MM.1S (cell line): ENCODE results near the gene PDE4B.
"Not testable (repeated sequence)": the region's sequence is repeated elsewhere in the genome, so short reads cannot be mapped to it uniquely, and the experiment has no call there.

Experiments
- DNase-seq: peaks from one replicate; pipeline ENCODE4 v3.0.0-alpha.2; 2015
- H2AFZ ChIP-seq: fragments of 300-600 bp; sonication (generic); 2 replicates; pipeline ENCODE4 v1.6.0; 2016; ENCODE audit warnings: antibody characterized with exemption, low read length
- H3F3A ChIP-seq: fragments of 300-600 bp; sonication (generic); 2 replicates; pipeline ENCODE4 v1.6.1; 2016; ENCODE audit warnings: mild to moderate bottlenecking, antibody characterized with exemption, low read length, moderate library complexity, mixed read lengths; ENCODE audit not compliant: insufficient read depth
- H3K27ac ChIP-seq: fragments of 300-600 bp; sonication (generic); 2 replicates; pipeline ENCODE4 v1.5.1; 2016; ENCODE audit warnings: mild to moderate bottlenecking, low read length
- H3K27me3 ChIP-seq: fragments of 300-600 bp; sonication (generic); replicated peaks from 2 replicates; pipeline ENCODE4 v1.6.0; 2016; ENCODE audit warnings: low read length; ENCODE audit not compliant: insufficient read depth
- H3K36me3 ChIP-seq: fragments of 300-600 bp; sonication (generic); replicated peaks from 2 replicates; pipeline ENCODE4 v1.6.1; 2016; ENCODE audit warnings: mild to moderate bottlenecking, low read length, mixed read lengths; ENCODE audit not compliant: insufficient read depth
- H3K4me1 ChIP-seq: fragments of 300-600 bp; sonication (generic); 2 replicates; pipeline ENCODE4 v1.6.1; 2016; ENCODE audit warnings: low read length, mixed read lengths
- H3K4me2 ChIP-seq: fragments of 300-600 bp; sonication (generic); 2 replicates; pipeline ENCODE4 v1.6.0; 2016; ENCODE audit warnings: low read depth, low read length
- H3K4me3 ChIP-seq: fragments of 300-600 bp; sonication (generic); 2 replicates; pipeline ENCODE4 v1.5.1; 2016; ENCODE audit warnings: low read length, mixed read lengths
- H3K79me2 ChIP-seq: fragments of 300-600 bp; sonication (generic); 2 replicates; pipeline ENCODE4 v1.6.1; 2016; ENCODE audit warnings: mixed run types, low read length, mixed read lengths
- H3K9ac ChIP-seq: fragments of 300-600 bp; sonication (generic); 2 replicates; pipeline ENCODE4 v1.6.1; 2016; ENCODE audit warnings: low read length, mixed read lengths
- H3K9me2 ChIP-seq: fragments of 300-600 bp; sonication (generic); replicated peaks from 2 replicates; pipeline ENCODE4 v1.6.1; 2016; ENCODE audit warnings: mild to moderate bottlenecking, low read length, mixed read lengths; ENCODE audit not compliant: insufficient read depth
- H3K9me3 ChIP-seq: fragments of 300-600 bp; sonication (generic); replicated peaks from 2 replicates; pipeline ENCODE4 v1.6.1; 2016; ENCODE audit warnings: mild to moderate bottlenecking, low read length, mixed read lengths; ENCODE audit not compliant: insufficient read depth
- H4K20me1 ChIP-seq: fragments of 300-600 bp; sonication (generic); 2 replicates; pipeline ENCODE4 v1.6.1; 2016; ENCODE audit warnings: mild to moderate bottlenecking, low read length, moderate library complexity, mixed read lengths; ENCODE audit not compliant: insufficient read depth
- EZH2 ChIP-seq: fragments of 300-600 bp; sonication (generic); optimal IDR thresholded peaks from 2 replicates; pipeline ENCODE3; 2017; ENCODE audit warnings: low read depth, mild to moderate bottlenecking, antibody characterized with exemption, low read length, mixed read lengths
- EZH2phosphoT487 ChIP-seq: fragments of 300-600 bp; sonication (generic); IDR thresholded peaks from 2 replicates; pipeline ENCODE4 v1.6.1; 2018; ENCODE audit warnings: antibody characterized with exemption, low read length
- TF ChIP-seq, protein P1 (sequence below): fragments of 300-600 bp; sonication (generic); IDR thresholded peaks from 2 replicates; pipeline ENCODE4 v1.5.1; 2016; ENCODE audit warnings: antibody characterized with exemption, low read length, mixed read lengths

The PDE4B gene

DNA sequence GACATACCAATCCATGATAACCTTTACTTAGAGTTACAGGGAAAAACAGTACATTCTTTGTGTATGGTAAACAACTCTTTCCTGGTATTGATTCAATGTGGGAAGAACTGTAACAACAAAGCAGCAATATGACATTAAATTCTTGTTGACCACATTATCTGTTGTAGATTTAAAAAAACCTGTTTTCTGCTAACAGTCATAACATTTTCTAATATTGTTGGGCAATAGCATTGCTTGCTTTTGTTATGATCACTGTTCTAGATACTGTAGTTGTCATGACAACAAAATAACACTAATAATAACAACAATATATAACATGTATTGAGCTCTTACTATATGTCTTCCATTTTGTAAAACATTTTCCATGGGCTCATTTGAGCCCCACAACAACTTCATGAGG lies 54.2 kb downstream of the PDE4B start:
- DNase-seq: no peak
- no peaks in the 10 kb centered on the region; the same call in 1 of the 2 replicates for H4K20me1 ChIP-seq
- no peak for TF ChIP-seq EZH2
- TF ChIP-seq EZH2phosphoT487: no peak
- TF ChIP-seq, protein P1, sequence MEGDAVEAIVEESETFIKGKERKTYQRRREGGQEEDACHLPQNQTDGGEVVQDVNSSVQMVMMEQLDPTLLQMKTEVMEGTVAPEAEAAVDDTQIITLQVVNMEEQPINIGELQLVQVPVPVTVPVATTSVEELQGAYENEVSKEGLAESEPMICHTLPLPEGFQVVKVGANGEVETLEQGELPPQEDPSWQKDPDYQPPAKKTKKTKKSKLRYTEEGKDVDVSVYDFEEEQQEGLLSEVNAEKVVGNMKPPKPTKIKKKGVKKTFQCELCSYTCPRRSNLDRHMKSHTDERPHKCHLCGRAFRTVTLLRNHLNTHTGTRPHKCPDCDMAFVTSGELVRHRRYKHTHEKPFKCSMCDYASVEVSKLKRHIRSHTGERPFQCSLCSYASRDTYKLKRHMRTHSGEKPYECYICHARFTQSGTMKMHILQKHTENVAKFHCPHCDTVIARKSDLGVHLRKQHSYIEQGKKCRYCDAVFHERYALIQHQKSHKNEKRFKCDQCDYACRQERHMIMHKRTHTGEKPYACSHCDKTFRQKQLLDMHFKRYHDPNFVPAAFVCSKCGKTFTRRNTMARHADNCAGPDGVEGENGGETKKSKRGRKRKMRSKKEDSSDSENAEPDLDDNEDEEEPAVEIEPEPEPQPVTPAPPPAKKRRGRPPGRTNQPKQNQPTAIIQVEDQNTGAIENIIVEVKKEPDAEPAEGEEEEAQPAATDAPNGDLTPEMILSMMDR: no peak
- no peak overlapping the region for H3K9ac ChIP-seq
- no peaks in the 10 kb centered on the region for H3K9me2 ChIP-seq
- H3F3A ChIP-seq: no peaks in the 10 kb centered on the region
- H3K9me3 ChIP-seq: no peaks in the 10 kb centered on the region
- no peak overlapping the region for H3K27ac ChIP-seq
- H3K4me3 ChIP-seq: no peak overlapping the region
- H3K4me1 ChIP-seq: no peaks in the 10 kb centered on the region
- H3K27me3 ChIP-seq: no peaks in the 10 kb centered on the region
- no peaks in the 10 kb centered on the region for H3K79me2 ChIP-seq
- no peak overlapping the region for H3K4me2 ChIP-seq
- H2AFZ ChIP-seq: no peak overlapping the region
- H3K36me3 ChIP-seq: no peaks in the 10 kb centered on the region

DNA sequence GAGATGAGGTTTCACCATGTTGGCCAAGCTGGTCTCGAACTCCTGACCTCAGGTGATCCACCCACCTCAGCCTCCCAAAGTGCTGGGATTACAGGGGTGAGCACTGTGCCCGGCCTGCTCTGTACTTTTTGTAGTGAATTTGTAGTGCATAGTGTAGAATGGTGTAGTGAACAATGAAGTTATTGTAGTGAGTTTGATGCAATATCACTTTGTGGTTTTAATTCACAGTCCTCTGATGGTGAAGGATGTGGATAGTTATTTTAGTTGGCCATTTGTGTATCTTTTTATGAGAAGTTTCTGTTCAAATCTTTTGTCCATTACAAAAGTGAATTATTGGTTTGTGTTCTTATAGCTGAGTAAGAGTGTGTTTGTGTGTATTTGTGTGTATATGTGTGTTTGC lies 57.6 kb downstream of the PDE4B start:
- no peak for DNase-seq
- H3K4me1 ChIP-seq: no peaks in the 10 kb centered on the region
- H2AFZ ChIP-seq: no peak overlapping the region
- no peaks in the 10 kb centered on the region for H3K27me3 ChIP-seq
- no peak for TF ChIP-seq EZH2phosphoT487
- TF ChIP-seq EZH2: no peak
- TF ChIP-seq, protein P1: no peak
- H3K79me2 ChIP-seq: no peaks in the 10 kb centered on the region
- no peak overlapping the region for H3K9ac ChIP-seq
- no peaks in the 10 kb centered on the region for H3K9me3 ChIP-seq
- H3K4me2 ChIP-seq: no peak overlapping the region
- H3K36me3 ChIP-seq: no peaks in the 10 kb centered on the region
- H3K9me2 ChIP-seq: no peaks in the 10 kb centered on the region
- H3K27ac ChIP-seq: no peak overlapping the region
- H3F3A ChIP-seq: no peaks in the 10 kb centered on the region
- H4K20me1 ChIP-seq: no peaks in the 10 kb centered on the region
- H3K4me3 ChIP-seq: no peak overlapping the region

DNA sequence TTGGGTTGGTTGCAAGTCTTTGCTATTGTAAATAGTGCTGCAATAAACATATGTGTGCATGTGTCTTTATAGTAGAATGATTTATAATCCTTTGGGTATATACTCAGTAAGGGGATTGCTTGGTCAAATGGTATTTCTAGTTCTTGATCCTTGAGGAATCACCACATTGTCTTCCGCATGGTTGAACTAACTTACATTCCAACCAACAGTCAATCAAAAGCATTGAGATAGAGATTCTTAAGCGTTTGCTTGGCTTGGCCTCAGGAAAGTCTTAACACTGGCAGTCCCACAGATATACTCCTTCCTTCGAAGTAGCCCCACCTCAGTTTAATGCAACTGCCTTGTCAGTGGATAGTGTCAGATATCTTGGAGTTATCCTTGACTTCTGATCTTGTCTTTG lies 63.9 kb downstream of the PDE4B start:
- not testable (repeated sequence) for H3F3A ChIP-seq, H3K36me3 ChIP-seq, H3K4me2 ChIP-seq, H3K9me3 ChIP-seq, H3K9ac ChIP-seq, H3K27me3 ChIP-seq, H3K27ac ChIP-seq, H3K79me2 ChIP-seq, H4K20me1 ChIP-seq, DNase-seq, H3K9me2 ChIP-seq, H2AFZ ChIP-seq, H3K4me3 ChIP-seq
- H3K4me1 ChIP-seq: peaks cover 14% of the 10 kb centered on the region

DNA sequence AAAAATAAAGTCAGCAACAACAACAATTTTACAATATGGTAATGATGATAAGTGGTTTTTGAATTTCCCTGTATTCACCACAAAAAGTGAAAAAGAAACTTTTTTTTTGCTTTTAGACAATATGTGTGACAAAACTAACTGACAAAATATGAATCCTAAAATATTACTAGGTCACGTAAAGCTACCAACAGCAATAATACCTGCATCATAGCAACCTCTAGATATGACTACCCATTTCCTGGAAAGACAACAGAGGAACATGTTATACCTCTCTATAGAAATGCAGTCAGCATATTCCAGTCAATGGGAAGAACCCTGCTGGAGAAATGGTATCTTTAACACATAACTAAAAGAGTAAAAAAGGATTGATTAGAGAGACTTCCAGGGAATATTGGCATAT lies 73.7 kb downstream of the PDE4B start:
- Histone ChIP-seq H2AFZ (no peak overlapping the region), H3K9me2 (no peaks in the 10 kb centered on the region), H3F3A (no peaks in the 10 kb centered on the region), H3K9me3 (no peaks in the 10 kb centered on the region), H3K27me3 (no peaks in the 10 kb centered on the region), H4K20me1 (no peaks in the 10 kb centered on the region), H3K4me1 (no peaks in the 10 kb centered on the region), H3K27ac (no peak overlapping the region), H3K9ac (no peak overlapping the region), H3K4me3 (no peak overlapping the region), H3K79me2 (no peaks in the 10 kb centered on the region), H3K4me2 (no peak overlapping the region), H3K36me3 (no peaks in the 10 kb centered on the region)
- no peak for TF ChIP-seq EZH2
- TF ChIP-seq EZH2phosphoT487: no peak
- TF ChIP-seq, protein P1: no peak
- DNase-seq: no peak
